HG03095 (cell line): Measurements from ENCODE around the gene GPC4.

Experiments
- ATAC-seq: cut with Tn5 transposase; IDR thresholded peaks from one replicate; pipeline ENCODE4 v1.9.1; 2021; ENCODE audit warnings: moderate library complexity; ENCODE audit not compliant: unreplicated experiment

The GPC4 gene

GRCh38 chrX:133412246-133412645 is 3.0 kb downstream of the GPC4 start:
- no peak for ATAC-seq

- ATAC-seq, result no peak
Observed at GRCh38 chrX:133410550-133410949, 4.7 kb downstream of the GPC4 start.

- no peak for ATAC-seq
Observed at GRCh38 chrX:133405498-133406185, 9.6 kb downstream of the GPC4 start.

GRCh38 chrX:133403984-133404383 is 11.3 kb downstream of the GPC4 start:
- ATAC-seq, result no peak

- no peak for ATAC-seq
Observed at GRCh38 chrX:133402830-133403625, 12.3 kb downstream of the GPC4 start.

GRCh38 chrX:133402042-133402453 is 13.2 kb downstream of the GPC4 start:
- no peak for ATAC-seq

- ATAC-seq, result no peak
Observed at GRCh38 chrX:133401536-133401935, 13.8 kb downstream of the GPC4 start.

- no peak for ATAC-seq
Observed at GRCh38 chrX:133399411-133399810, 15.9 kb downstream of the GPC4 start.

- ATAC-seq, result no peak
Observed at GRCh38 chrX:133394765-133395164, 20.5 kb downstream of the GPC4 start.

- ATAC-seq, result no peak
Observed at GRCh38 chrX:133392671-133393070, 22.6 kb downstream of the GPC4 start.

GRCh38 chrX:133391111-133391510 is 24.2 kb downstream of the GPC4 start:
- ATAC-seq, result no peak

GRCh38 chrX:133390676-133391075 is 24.6 kb downstream of the GPC4 start:
- no peak for ATAC-seq

- ATAC-seq, result no peak
Observed at GRCh38 chrX:133389975-133390374, 25.3 kb downstream of the GPC4 start.

GRCh38 chrX:133384454-133384853 is 30.8 kb downstream of the GPC4 start:
- ATAC-seq, result no peak

GRCh38 chrX:133380711-133381619 is 34.3 kb downstream of the GPC4 start:
- ATAC-seq, result no peak

- ATAC-seq, result no peak
Observed at GRCh38 chrX:133376422-133376821, 38.9 kb downstream of the GPC4 start.

- ATAC-seq, result no peak
Observed at GRCh38 chrX:133375615-133376340, 39.5 kb downstream of the GPC4 start.

GRCh38 chrX:133374874-133375387 is 40.4 kb downstream of the GPC4 start:
- no peak for ATAC-seq

GRCh38 chrX:133373386-133374079 is 41.8 kb downstream of the GPC4 start:
- no peak for ATAC-seq
